ACC112 (cell line): ENCODE measurements around the gene SSX2IP.

Source experiments
- H2AFZ ChIP-seq: fragments of 200-600 bp; sonication (generic); one replicate; pipeline ENCODE4 v1.6.0; 2017; ENCODE audit warnings: antibody characterized with exemption, low read length; ENCODE audit not compliant: unreplicated experiment
- H3K27ac ChIP-seq: fragments of 200-600 bp; sonication (generic); 2 replicates; pipeline ENCODE4 v1.5.1; 2014; ENCODE audit warnings: low read depth, mild to moderate bottlenecking, antibody characterized with exemption, low read length, moderate library complexity
- H3K27me3 ChIP-seq: fragments of 200-600 bp; sonication (generic); 2 replicates; pipeline ENCODE4 v1.6.1; 2014; ENCODE audit warnings: mild to moderate bottlenecking, antibody characterized with exemption, low read length, moderate library complexity, mixed read lengths; ENCODE audit not compliant: insufficient read depth
- H3K36me3 ChIP-seq: fragments of 200-600 bp; sonication (generic); 2 replicates; pipeline ENCODE4 v1.6.1; 2016; ENCODE audit warnings: mild to moderate bottlenecking, antibody characterized with exemption, low read length, moderate library complexity, mixed read lengths; ENCODE audit not compliant: insufficient read depth
- H3K4me1 ChIP-seq: fragments of 200-600 bp; sonication (generic); one replicate; pipeline ENCODE4 v1.6.1; 2016; ENCODE audit warnings: low read length, mixed read lengths; ENCODE audit not compliant: insufficient read depth, unreplicated experiment, control insufficient read depth
- H3K4me3 ChIP-seq: fragments of 200-600 bp; sonication (generic); 2 replicates; pipeline ENCODE4 v1.5.1; 2014; ENCODE audit warnings: mild to moderate bottlenecking, low read depth, low read length
- H3K79me2 ChIP-seq: fragments of 200-600 bp; sonication (generic); one replicate; pipeline ENCODE4 v1.6.0; 2016; ENCODE audit warnings: low read length; ENCODE audit not compliant: control insufficient read depth, unreplicated experiment, insufficient read depth

SSX2IP gene

GRCh38 chr1:84692391-84692790, 2.1 kb upstream of the SSX2IP start:
- no peak overlapping the region for H3K27ac ChIP-seq
- H3K4me3 ChIP-seq = peak overlapping the region; percentile 33; the same call in 1 of the 2 replicates
- H3K4me1 ChIP-seq = peaks cover 26% of the 10 kb centered on the region

GRCh38 chr1:84691122-84691783, 992 bp upstream of the SSX2IP start:
- Histone ChIP-seq H3K79me2 (peaks cover 21% of the 10 kb centered on the region), H2AFZ (peak overlapping the region; percentile 91), H3K36me3 (no peaks in the 10 kb centered on the region), H3K4me1 (peaks cover 24% of the 10 kb centered on the region), H3K4me3 (peak overlapping the region; percentile 85), H3K27ac (no peak overlapping the region), H3K27me3 (no peaks in the 10 kb centered on the region)

More at GRCh38 chr1:84692391-84692790, 2.1 kb upstream of the SSX2IP start:
- peaks cover 16% of the 10 kb centered on the region for H3K79me2 ChIP-seq
- H2AFZ ChIP-seq = no peak overlapping the region
- H3K36me3 ChIP-seq = no peaks in the 10 kb centered on the region
- H3K27me3 ChIP-seq = no peaks in the 10 kb centered on the region

GRCh38 chr1:84689514-84690396, 506 bp downstream of the SSX2IP start:
- peak overlapping the region; percentile 81 for H2AFZ ChIP-seq
- H3K4me1 ChIP-seq = peaks cover 24% of the 10 kb centered on the region
- no peak overlapping the region for H3K27ac ChIP-seq

GRCh38 chr1:84688463-84689061, 1.7 kb downstream of the SSX2IP start:
- H3K27me3 ChIP-seq = no peaks in the 10 kb centered on the region
- peaks cover 31% of the 10 kb centered on the region for H3K79me2 ChIP-seq
- no peak overlapping the region for H3K27ac ChIP-seq
- H2AFZ ChIP-seq = no peak overlapping the region
- H3K4me3 ChIP-seq = peak overlapping the region; percentile 85
- H3K36me3 ChIP-seq = no peaks in the 10 kb centered on the region
- peaks cover 24% of the 10 kb centered on the region for H3K4me1 ChIP-seq

More at GRCh38 chr1:84689514-84690396, 506 bp downstream of the SSX2IP start:
- H3K4me3 ChIP-seq = peak overlapping the region; percentile 85
- no peaks in the 10 kb centered on the region for H3K36me3 ChIP-seq
- H3K27me3 ChIP-seq = no peaks in the 10 kb centered on the region
- peaks cover 31% of the 10 kb centered on the region for H3K79me2 ChIP-seq

GRCh38 chr1:84687714-84688462, 2.4 kb downstream of the SSX2IP start:
- Histone ChIP-seq H3K27ac (no peak overlapping the region), H3K4me1 (peaks cover 24% of the 10 kb centered on the region), H3K27me3 (no peaks in the 10 kb centered on the region), H2AFZ (no peak overlapping the region), H3K79me2 (peaks cover 31% of the 10 kb centered on the region), H3K4me3 (no peak overlapping the region), H3K36me3 (no peaks in the 10 kb centered on the region)

GRCh38 chr1:84686223-84686622, 4.0 kb downstream of the SSX2IP start:
- no peak overlapping the region for H3K4me3 ChIP-seq
- H3K27ac ChIP-seq = no peak overlapping the region
- H3K4me1 ChIP-seq = peaks cover 21% of the 10 kb centered on the region
- H3K36me3 ChIP-seq = no peaks in the 10 kb centered on the region
- H3K79me2 ChIP-seq = peaks cover 31% of the 10 kb centered on the region
- H3K27me3 ChIP-seq = no peaks in the 10 kb centered on the region
- no peak overlapping the region for H2AFZ ChIP-seq

GRCh38 chr1:84683508-84683907, 6.8 kb downstream of the SSX2IP start:
- Histone ChIP-seq H3K4me3 (no peak overlapping the region), H3K27me3 (no peaks in the 10 kb centered on the region), H2AFZ (no peak overlapping the region), H3K36me3 (no peaks in the 10 kb centered on the region), H3K27ac (no peak overlapping the region), H3K79me2 (peaks cover 23% of the 10 kb centered on the region), H3K4me1 (peaks cover 9% of the 10 kb centered on the region)

GRCh38 chr1:84682047-84682446, 8.2 kb downstream of the SSX2IP start:
- H2AFZ ChIP-seq = no peak overlapping the region
- no peaks in the 10 kb centered on the region for H3K4me1 ChIP-seq
- H3K36me3 ChIP-seq = no peaks in the 10 kb centered on the region; the same call in 1 of the 2 replicates
- H3K4me3 ChIP-seq = no peak overlapping the region
- peaks cover 11% of the 10 kb centered on the region for H3K79me2 ChIP-seq
- no peaks in the 10 kb centered on the region for H3K27me3 ChIP-seq
- H3K27ac ChIP-seq = no peak overlapping the region

GRCh38 chr1:84677415-84678099, 12.7 kb downstream of the SSX2IP start:
- Histone ChIP-seq H3K27ac (no peak overlapping the region), H3K79me2 (peaks cover 3% of the 10 kb centered on the region), H3K36me3 (no peaks in the 10 kb centered on the region; the same call in 1 of the 2 replicates), H3K4me3 (no peak overlapping the region), H3K27me3 (no peaks in the 10 kb centered on the region), H2AFZ (no peak overlapping the region), H3K4me1 (peaks cover 6% of the 10 kb centered on the region)
